SK-MEL-5 (cell line): ENCODE data around the gene SHMT2. TPM values are rescaled to one million over a fixed set of nuclear protein-coding genes. Genes with fewer than 3 reads are reported as not detected.

Experiments used
- DNase-seq: peaks from one replicate; pipeline ENCODE4 v3.0.0-alpha.2; 2016; ENCODE audit warnings: low read depth, low spot score
- in situ Hi-C: cut with HindIII; loops from 2 replicates; pipeline ENCODE4 v1.10.0; 2016; ENCODE audit warnings: low sequenced_read_pairs, high pct_unique_total_duplicates, low pct_unique_long_range_greater_than_20kb
- total RNA-seq: library from RNA; depleted of rRNA; stranded (reverse); fragments of >200 nt; shearing (Covaris generic); gene quantifications from 2 replicates; pipeline ENCODE4 v1.2.3, GENCODE V29; 2014

Gene SHMT2
- total RNA-seq, 1 experiment from 2014 or later = 365 TPM

GRCh38 chr12:57221169-57221917, 8.2 kb upstream of the SHMT2 start:
- no peak for DNase-seq
- in situ Hi-C loops = no loop called here

- DNase-seq = no peak
- in situ Hi-C loops = no loop called here
Measured at GRCh38 chr12:57222286-57223190, 7.0 kb upstream of the SHMT2 start.

GRCh38 chr12:57223191-57224165, 6.0 kb upstream of the SHMT2 start:
- no peak for DNase-seq
- in situ Hi-C loops = no loop called here

GRCh38 chr12:57224278-57224972, 5.1 kb upstream of the SHMT2 start:
- no peak for DNase-seq
- in situ Hi-C loops = no loop called here

GRCh38 chr12:57224973-57225679, 4.4 kb upstream of the SHMT2 start:
- in situ Hi-C loops = no loop called here
- DNase-seq = no peak

GRCh38 chr12:57225680-57226210, 3.8 kb upstream of the SHMT2 start:
- no peak for DNase-seq
- in situ Hi-C loops = no loop called here

GRCh38 chr12:57226588-57227314, 2.8 kb upstream of the SHMT2 start:
- in situ Hi-C loops = no loop called here
- no peak for DNase-seq

GRCh38 chr12:57227315-57228115, 2.0 kb upstream of the SHMT2 start:
- no peak for DNase-seq
- in situ Hi-C loops = no loop called here

GRCh38 chr12:57229046-57229633, 371 bp upstream of the SHMT2 start:
- in situ Hi-C loops = no loop called here
- peak; percentile 29 for DNase-seq

- no peak for DNase-seq
- in situ Hi-C loops = no loop called here
Measured at GRCh38 chr12:57230381-57231155, 1.1 kb downstream of the SHMT2 start.

- no peak for DNase-seq
- in situ Hi-C loops = no loop called here
Measured at GRCh38 chr12:57231276-57232021, 1.9 kb downstream of the SHMT2 start.

- in situ Hi-C loops = no loop called here
- no peak for DNase-seq
Measured at GRCh38 chr12:57232156-57232756, 2.7 kb downstream of the SHMT2 start.
